Ecto neural progenitor cell (in vitro differentiated cells): ENCODE measurements around the gene COL18A1.
"Not testable (repeated sequence)": the region's sequence is repeated elsewhere in the genome, so short reads cannot be mapped to it uniquely, and the experiment has no call there.

Experiments used
- DNase-seq: peaks from one replicate; pipeline ENCODE4 v3.0.0-alpha.2; 2018; ENCODE audit warnings: low spot score

The COL18A1 gene

GRCh38 chr21:45494851-45495680 lies 90.1 kb downstream of the COL18A1 start:
- DNase-seq, result no peak

GRCh38 chr21:45496151-45496967 lies 91.4 kb downstream of the COL18A1 start:
- DNase-seq, result no peak

- no peak for DNase-seq
Measured at GRCh38 chr21:45496968-45497845, 92.2 kb downstream of the COL18A1 start.

GRCh38 chr21:45497846-45498645 lies 93.1 kb downstream of the COL18A1 start:
- no peak for DNase-seq

DNA sequence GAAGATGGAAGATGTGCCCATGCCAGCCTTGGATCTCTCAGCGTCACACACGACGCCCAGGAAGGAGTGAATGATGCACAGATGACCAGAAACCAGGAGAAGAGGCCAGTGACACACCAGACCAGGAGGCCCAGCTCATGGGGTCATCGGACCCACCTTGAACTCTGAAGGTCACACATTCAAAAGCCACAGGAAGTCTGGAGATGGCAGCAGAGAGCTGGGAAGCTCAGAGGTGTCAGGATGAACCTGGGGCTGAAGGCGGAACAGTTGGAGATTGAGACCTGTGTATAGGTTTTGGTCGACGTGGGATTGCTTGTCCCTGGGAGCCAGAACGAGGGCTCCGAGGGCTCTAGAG lies 93.7 kb downstream of the COL18A1 start:
- DNase-seq, result no peak

GRCh38 chr21:45499201-45499750 lies 94.3 kb downstream of the COL18A1 start:
- DNase-seq, result no peak

- no peak for DNase-seq
Measured at GRCh38 chr21:45499970-45500577, 95.1 kb downstream of the COL18A1 start.

DNA sequence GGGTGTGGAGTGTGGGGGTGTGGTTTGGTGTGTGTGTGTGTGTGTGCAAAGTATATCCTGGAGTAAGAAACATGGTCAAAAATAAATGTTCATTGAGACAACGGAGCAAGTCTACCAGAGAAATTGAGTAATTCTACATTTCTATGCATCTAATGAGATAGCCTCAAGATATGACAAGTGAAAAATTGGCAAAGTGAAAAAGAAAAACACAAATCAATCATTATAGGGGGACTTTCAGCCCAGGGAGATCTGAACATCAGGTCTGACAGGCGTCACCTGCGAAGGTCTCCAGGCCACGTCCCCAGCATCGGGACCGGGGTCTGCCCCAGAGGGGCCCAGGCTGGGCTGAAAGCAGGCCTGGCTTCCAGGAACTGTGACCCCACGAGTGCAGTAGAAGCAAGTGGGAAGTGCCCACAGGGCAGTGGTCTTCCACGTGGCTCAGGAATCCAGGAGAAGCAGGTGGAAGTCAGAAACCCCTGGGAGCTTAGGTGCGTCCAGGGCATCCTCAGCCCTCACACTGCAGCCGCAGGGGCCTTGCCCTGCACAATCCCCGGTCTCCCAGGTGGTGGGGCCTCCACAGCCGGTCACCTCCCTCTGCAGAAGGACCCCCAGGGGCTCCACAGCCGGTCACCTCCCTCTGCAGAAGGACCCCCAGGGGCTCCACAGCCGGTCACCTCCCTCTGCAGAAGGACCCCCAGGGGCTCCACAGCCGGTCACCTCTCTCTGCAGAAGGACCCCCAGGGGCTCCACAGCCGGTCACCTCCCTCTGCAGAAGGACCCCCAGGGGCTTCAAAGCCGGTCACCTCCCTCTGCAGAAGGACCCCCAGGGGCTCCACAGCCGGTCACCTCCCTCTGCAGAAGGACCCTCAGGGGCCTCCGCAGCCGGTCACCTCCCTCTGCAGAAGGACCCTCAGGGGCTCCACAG lies 96.4 kb downstream of the COL18A1 start:
- DNase-seq, result not testable (repeated sequence)

DNA sequence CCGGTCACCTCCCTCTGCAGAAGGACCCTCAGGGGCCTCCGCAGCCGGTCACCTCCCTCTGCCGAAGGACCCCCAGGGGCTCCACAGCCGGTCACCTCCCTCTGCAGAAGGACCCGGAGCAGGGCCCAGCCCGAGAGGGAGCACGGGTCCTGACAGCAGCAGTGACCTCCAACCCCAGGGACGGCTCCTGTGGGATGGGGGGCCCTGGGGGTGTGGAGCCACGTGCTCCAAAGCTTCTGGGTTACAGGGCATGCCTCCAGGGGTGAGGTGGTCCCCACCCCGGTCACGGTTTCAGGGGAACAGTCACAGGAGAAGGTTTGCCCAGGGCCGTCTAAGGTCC lies 97.0 kb downstream of the COL18A1 start:
- no peak for DNase-seq

GRCh38 chr21:45502600-45502999 lies 97.6 kb downstream of the COL18A1 start:
- DNase-seq, result no peak

- not testable (repeated sequence) for DNase-seq
Measured at GRCh38 chr21:45503226-45503625, 98.3 kb downstream of the COL18A1 start.

- no peak for DNase-seq
Measured at GRCh38 chr21:45504021-45504515, 99.1 kb downstream of the COL18A1 start.

DNA sequence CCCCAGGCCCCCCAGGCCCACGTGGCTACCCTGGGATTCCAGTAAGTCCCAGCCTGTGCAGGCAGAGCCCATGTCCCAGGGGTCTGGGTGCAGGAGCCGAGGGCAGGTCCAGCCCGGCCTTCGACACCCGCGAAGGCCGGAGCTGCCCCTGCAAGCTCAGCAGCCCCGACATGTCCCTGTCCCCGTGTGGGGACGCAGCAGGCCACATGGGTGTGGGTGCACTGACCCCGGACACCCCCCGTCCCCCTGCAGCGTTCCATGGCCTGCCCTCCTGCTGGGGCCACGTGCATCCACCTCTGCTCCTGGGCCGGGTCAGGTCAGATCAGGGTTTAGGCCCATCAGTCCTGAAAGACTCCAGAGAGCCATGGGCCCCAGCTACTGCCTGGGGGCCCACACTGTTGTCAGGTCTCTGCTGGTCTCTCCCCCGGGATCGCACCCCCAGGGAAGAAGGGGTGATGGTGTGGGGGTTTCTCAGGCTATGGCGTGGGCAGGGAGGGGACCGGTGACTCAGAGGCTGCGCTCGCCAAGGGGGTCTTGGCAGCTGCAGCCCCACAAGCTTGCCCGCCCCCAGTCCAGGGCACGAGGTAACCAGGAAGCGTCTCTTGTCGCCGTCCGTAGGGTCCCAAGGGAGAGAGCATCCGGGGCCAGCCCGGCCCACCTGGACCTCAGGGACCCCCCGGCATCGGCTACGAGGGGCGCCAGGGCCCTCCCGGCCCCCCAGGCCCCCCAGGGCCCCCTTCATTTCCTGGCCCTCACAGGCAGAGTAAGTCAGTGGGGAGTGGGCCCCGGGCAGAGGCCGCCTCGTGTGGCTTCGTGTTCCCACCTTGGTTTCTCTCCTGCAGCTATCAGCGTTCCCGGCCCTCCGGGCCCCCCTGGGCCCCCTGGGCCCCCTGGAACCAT lies 99.8 kb downstream of the COL18A1 start:
- DNase-seq, result no peak

- no peak for DNase-seq
Measured at GRCh38 chr21:45505416-45506021, 100.6 kb downstream of the COL18A1 start.

DNA sequence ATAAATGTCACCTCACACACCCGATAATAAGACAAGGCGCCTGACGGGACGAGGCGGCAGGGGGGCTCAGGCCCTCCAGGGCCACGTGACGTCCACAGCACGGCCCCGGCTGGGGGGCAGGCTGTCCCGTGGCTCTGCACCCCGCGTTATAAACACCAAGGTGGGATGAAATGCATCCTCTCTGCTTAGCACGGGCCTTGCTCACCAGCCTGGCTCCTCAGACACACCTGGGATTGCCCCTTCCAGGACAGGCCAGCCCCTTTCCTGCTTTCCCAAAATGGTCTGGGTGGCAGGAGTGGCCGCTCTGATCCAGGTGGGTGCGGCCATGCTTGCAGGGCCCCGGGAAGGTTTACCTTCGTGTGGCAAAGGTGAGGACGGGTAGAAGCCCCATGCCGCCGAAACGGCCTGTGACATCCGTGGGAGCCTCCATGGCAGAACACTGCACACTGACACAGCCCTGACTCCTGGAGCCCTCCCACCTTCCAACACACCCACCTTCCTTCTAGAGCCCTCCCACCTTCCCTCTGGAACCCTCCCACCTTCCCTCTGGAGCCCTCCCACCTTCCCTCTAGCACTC lies 101.4 kb downstream of the COL18A1 start:
- DNase-seq, result no peak

DNA sequence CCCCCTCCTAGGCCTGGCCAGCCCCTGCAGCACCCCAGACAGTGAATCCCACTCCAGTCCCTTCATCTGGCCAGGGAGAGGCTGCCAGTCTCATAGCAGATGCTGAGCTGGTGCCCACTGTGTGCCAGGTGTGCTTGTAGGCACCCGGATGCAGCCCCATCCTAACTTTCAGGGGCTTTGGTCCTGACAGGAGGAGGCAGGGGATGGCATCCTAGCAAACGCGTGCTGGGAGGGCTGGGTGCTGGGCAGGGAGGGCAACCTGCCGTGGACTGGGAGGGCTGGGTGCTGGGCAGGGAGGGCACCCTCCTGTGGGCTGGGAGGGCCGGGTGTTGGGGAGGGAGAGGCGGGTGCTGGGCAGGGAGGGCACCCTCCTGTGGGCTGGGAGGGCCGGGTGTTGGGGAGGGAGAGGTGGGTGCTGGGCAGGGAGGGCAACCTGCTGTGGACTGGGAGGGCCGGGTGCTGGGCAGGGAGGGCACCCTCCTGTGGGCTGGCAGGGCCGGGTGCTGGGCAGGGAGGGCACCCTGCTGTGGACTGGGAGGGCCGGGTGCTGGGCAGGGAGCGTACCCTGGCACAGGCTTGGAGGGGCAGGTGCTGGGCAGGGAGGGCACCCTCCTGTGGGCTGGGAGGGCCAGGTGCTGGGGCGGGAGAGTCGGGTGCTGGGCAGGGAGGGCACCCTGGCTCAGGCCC lies 102.0 kb downstream of the COL18A1 start:
- DNase-seq, result no peak

GRCh38 chr21:45507523-45507875 lies 102.5 kb downstream of the COL18A1 start:
- DNase-seq, result no peak
